Smooth muscle cell (in vitro differentiated cells): Measurements from ENCODE around the gene NFIX. TPM values are rescaled to one million over a fixed set of nuclear protein-coding genes. Genes with fewer than 3 reads are reported as not detected.

ENCODE experiments used
- DNase-seq: peaks from one replicate; lab custom pipeline; 2025; ENCODE audit not compliant: unreplicated experiment; lab: John Stamatoyannopoulos, UW
- H2AFZ ChIP-seq: fragments of 200-600 bp; sonication (generic); 2 replicates; pipeline ENCODE4 v1.6.0; 2016; ENCODE audit warnings: antibody characterized with exemption, low read depth, mild to moderate bottlenecking
- H3F3A ChIP-seq: fragments of 200-600 bp; sonication (generic); 2 replicates; pipeline ENCODE4 v1.6.0; 2017; ENCODE audit warnings: antibody characterized with exemption, low read depth
- H3K27ac ChIP-seq: fragments of 200-600 bp; sonication (generic); 2 replicates; pipeline ENCODE4 v1.5.1; 2016; ENCODE audit warnings: low read depth, mild to moderate bottlenecking
- H3K27me3 ChIP-seq: fragments of 200-600 bp; sonication (generic); 2 replicates; pipeline ENCODE4 v1.6.1; 2016; ENCODE audit warnings: low read depth, mild to moderate bottlenecking
- H3K36me3 ChIP-seq: fragments of 200-600 bp; sonication (generic); 2 replicates; pipeline ENCODE4 v1.5.1; 2016; ENCODE audit warnings: low read depth
- H3K4me1 ChIP-seq: fragments of 200-600 bp; sonication (generic); 2 replicates; pipeline ENCODE4 v1.5.1; 2016; ENCODE audit warnings: low read depth
- H3K4me2 ChIP-seq: fragments of 200-600 bp; sonication (generic); 2 replicates; pipeline ENCODE4 v1.6.0; 2016; ENCODE audit warnings: mild to moderate bottlenecking
- H3K4me3 ChIP-seq: fragments of 200-600 bp; sonication (generic); 2 replicates; pipeline ENCODE4 v1.5.1; 2016; ENCODE audit warnings: mild to moderate bottlenecking
- H3K79me2 ChIP-seq: fragments of 200-600 bp; sonication (generic); 2 replicates; pipeline ENCODE4 v1.6.0; 2016; ENCODE audit warnings: low read depth, mild to moderate bottlenecking
- H3K9ac ChIP-seq: fragments of 200-600 bp; sonication (generic); 2 replicates; pipeline ENCODE4 v1.6.0; 2016; ENCODE audit warnings: low read depth
- H3K9me3 ChIP-seq: fragments of 200-600 bp; sonication (generic); replicated peaks from 2 replicates; pipeline ENCODE4 v1.5.1; 2016; ENCODE audit warnings: low read depth
- H4K20me1 ChIP-seq: fragments of 200-600 bp; sonication (generic); 2 replicates; pipeline ENCODE4 v1.6.0; 2016; ENCODE audit warnings: low read depth
- CTCF ChIP-seq: fragments of 200-600 bp; sonication (generic); IDR thresholded peaks from 2 replicates; pipeline ENCODE4 v1.5.1; 2017; ENCODE audit warnings: borderline replicate concordance, mild to moderate bottlenecking, antibody characterized with exemption; ENCODE audit not compliant: insufficient read depth, poor library complexity, severe bottlenecking
- WGBS: methylation state at CpG from one replicate; pipeline ENCODE4 v1.1.7; 2016; ENCODE audit warnings: low lambda C conversion rate; 5-methylcytosine and 5-hydroxymethylcytosine counted together
- polyA plus RNA-seq: library from polyadenylated mRNA; unstranded; fragments of >200 nt; fragmentation: Nextera tagmentation; extraction: Ambion mirVana; gene quantifications from 2 replicates; pipeline ENCODE4 v1.2.1, GENCODE V29; 2016
- total RNA-seq: library from RNA; depleted of rRNA; stranded (reverse); fragments of >200 nt; gene quantifications from 2 replicates; pipeline ENCODE4 v1.2.3, GENCODE V29; 2014

NFIX gene
- total and polyA plus RNA-seq, 2 experiments from 2014 or later, result 1.9 to 2.3 TPM

- Histone ChIP-seq H3K4me1 (peaks cover 31% of the 10 kb centered on the region), H3K4me3 (no peak overlapping the region)
- TF ChIP-seq CTCF, result no peak
Observed at GRCh38 chr19:13016628-13017305, 21.5 kb downstream of the NFIX start.

DNA sequence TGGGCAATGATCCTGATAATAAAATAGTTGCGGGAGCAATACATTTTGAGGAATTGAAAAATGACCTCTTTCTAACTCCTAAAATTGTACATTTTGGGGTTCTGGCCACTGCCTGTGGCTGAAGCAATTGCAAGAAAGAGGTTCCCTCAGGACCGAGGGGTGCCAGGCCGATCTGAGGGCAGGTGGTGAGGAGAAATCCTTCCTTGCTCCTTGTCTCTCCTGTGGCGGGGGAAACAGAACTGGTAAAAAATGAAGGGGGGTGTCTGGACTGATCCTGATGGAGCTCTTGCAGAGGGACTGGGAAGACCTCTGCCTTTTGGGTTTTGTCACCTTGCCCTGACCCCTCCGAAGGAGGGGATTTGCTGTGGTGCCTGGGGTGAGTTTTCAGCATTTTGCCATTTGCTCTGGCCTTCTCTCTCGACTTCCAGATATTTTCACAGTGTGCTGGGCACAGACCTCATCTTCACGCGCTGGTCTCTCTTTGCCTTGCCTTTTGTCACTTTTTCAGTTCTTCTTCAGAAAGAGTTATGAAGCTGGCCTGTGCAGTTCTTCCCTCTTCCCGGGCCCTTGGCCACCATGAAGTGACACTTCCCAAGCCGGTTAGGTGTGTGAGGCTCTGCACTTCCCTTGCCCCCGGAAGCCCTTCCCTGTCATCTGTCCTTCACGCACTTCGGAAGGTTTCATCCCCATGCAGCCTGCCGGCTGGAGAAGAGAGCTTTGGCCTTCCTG lies 22.2 kb downstream of the NFIX start:
- H3K9ac ChIP-seq, result no peak overlapping the region
- H3K36me3 ChIP-seq, result no peaks in the 10 kb centered on the region
- H3K9me3 ChIP-seq, result no peaks in the 10 kb centered on the region
- no peak for DNase-seq
- H2AFZ ChIP-seq, result no peak overlapping the region
- H3F3A ChIP-seq, result no peaks in the 10 kb centered on the region
- TF ChIP-seq CTCF, result no peak
- peaks cover 31% of the 10 kb centered on the region for H3K4me1 ChIP-seq
- no peak overlapping the region for H3K27ac ChIP-seq
- 40% methylated on average over 14 of the region's 14 CpGs for WGBS
- no peaks in the 10 kb centered on the region for H3K79me2 ChIP-seq
- H3K4me3 ChIP-seq, result no peak overlapping the region
- H4K20me1 ChIP-seq, result peaks cover 93% of the 10 kb centered on the region
- no peak overlapping the region for H3K4me2 ChIP-seq
- H3K27me3 ChIP-seq, result peaks cover 100% of the 10 kb centered on the region

More at GRCh38 chr19:13016628-13017305, 21.5 kb downstream of the NFIX start:
- DNase-seq, result no peak
- Histone ChIP-seq H3K4me2 (peak overlapping the region; percentile 66), H3K27me3 (peaks cover 100% of the 10 kb centered on the region), H2AFZ (no peak overlapping the region), H4K20me1 (peaks cover 93% of the 10 kb centered on the region), H3K79me2 (no peaks in the 10 kb centered on the region), H3K27ac (no peak overlapping the region), H3K9me3 (no peaks in the 10 kb centered on the region), H3K9ac (no peak overlapping the region), H3F3A (no peaks in the 10 kb centered on the region), H3K36me3 (no peaks in the 10 kb centered on the region)
- 18% methylated on average over 22 of the region's 22 CpGs for WGBS

DNA sequence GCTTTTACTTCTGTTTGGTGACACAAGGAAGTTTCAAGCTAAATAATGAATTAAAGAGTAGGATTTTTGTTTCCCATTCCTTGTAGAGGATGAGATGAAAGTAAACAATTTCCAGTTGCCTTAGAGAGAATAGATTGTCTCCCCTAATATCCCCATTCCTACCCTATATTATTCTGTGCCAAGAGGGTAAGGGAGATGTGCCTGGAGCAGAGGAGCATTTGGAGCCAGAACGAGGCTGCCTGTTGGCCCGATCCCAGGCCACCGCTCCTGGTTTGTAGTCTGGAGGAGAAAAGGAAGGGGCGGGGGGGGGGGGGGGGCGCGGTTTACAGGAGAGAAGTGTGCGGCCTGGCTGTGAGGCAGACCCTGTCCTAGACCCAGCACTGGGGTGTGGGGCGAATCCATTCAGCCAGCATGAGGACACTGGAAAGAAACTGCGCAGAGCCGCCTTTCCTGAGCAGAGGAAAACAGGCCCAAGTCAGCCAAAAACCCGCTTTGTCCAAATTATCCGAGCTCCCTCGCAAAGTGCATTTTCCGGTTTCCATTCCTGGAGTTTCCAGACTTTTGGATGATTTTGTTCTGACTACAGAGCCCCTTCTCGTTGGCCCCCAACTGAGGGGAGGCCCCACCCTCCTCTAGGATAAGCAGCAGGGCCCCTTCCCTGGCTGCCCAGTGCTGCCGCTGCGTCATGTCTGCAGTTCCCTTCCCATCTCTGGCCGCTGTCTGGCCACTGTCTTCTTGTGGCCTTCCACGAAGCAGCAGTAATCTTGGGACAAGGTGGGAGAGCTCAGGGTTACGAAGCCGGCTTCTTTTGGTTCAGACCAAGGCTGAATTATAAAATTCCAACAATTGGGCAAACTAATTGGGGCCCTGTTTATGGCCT lies 23.0 kb downstream of the NFIX start:
- Histone ChIP-seq H4K20me1 (peaks cover 88% of the 10 kb centered on the region), H3K4me2 (no peak overlapping the region), H3F3A (no peaks in the 10 kb centered on the region), H2AFZ (no peak overlapping the region), H3K9me3 (no peaks in the 10 kb centered on the region), H3K4me1 (peaks cover 34% of the 10 kb centered on the region), H3K4me3 (no peak overlapping the region), H3K27me3 (peaks cover 100% of the 10 kb centered on the region), H3K27ac (no peak overlapping the region), H3K79me2 (no peaks in the 10 kb centered on the region), H3K36me3 (no peaks in the 10 kb centered on the region), H3K9ac (no peak overlapping the region)
- no peak for TF ChIP-seq CTCF
- DNase-seq, result no peak
- 46% methylated on average over 17 of the region's 21 CpGs for whole genome bisulfite sequencing
